H9 (cell line): ENCODE measurements around the gene RAI14. TPM values are rescaled to one million over a fixed set of nuclear protein-coding genes. Genes with fewer than 3 reads are reported as not detected.

Experiments used
- DNase-seq: peaks from one replicate; pipeline ENCODE4 v3.0.0-alpha.2; 2017
- H2AFZ ChIP-seq: one replicate; pipeline ENCODE4 v1.6.1; 2013; ENCODE audit warnings: mild to moderate bottlenecking, low read length, control low read depth, moderate library complexity
- H2AK5ac ChIP-seq: 2 replicates; pipeline ENCODE4 v1.6.1; 2013; ENCODE audit warnings: low read length, control low read depth, mixed read lengths; ENCODE audit not compliant: insufficient read length
- H2BK120ac ChIP-seq: one replicate; pipeline ENCODE4 v1.6.1; 2013; ENCODE audit warnings: low read depth, mild to moderate bottlenecking, low read length, control low read depth, inconsistent platforms; ENCODE audit not compliant: poor library complexity, severe bottlenecking
- H2BK12ac ChIP-seq: 2 replicates; pipeline ENCODE4 v1.6.1; 2013; ENCODE audit warnings: low read length, control low read depth, mixed read lengths, low read depth; ENCODE audit not compliant: insufficient read length
- H2BK15ac ChIP-seq: 2 replicates; pipeline ENCODE4 v1.6.1; 2013; ENCODE audit warnings: low read depth, low read length, control low read depth
- H2BK20ac ChIP-seq: one replicate; pipeline ENCODE4 v1.6.1; 2013; ENCODE audit warnings: low read depth, mild to moderate bottlenecking, low read length, control low read depth, inconsistent platforms; ENCODE audit not compliant: poor library complexity, severe bottlenecking
- H2BK5ac ChIP-seq: 2 replicates; pipeline ENCODE4 v1.6.1; 2013; ENCODE audit warnings: low read length, control low read depth, mixed read lengths; ENCODE audit not compliant: insufficient read length
- H3K14ac ChIP-seq: 2 replicates; pipeline ENCODE4 v1.6.1; 2013; ENCODE audit warnings: low read length, control low read depth; ENCODE audit not compliant: insufficient read depth
- H3K18ac ChIP-seq: 2 replicates; pipeline ENCODE4 v1.6.1; 2013; ENCODE audit warnings: low read depth, mild to moderate bottlenecking, mixed read lengths, low read length, control low read depth; ENCODE audit not compliant: insufficient read length
- H3K23ac ChIP-seq: 2 replicates; pipeline ENCODE4 v1.6.1; 2013; ENCODE audit warnings: low read length, control low read depth, mixed read lengths, low read depth; ENCODE audit not compliant: insufficient read length
- H3K23me2 ChIP-seq: 2 replicates; pipeline ENCODE4 v1.6.1; 2013; ENCODE audit warnings: low read depth, mild to moderate bottlenecking, mixed read lengths, low read length, control low read depth; ENCODE audit not compliant: insufficient read length, poor library complexity, severe bottlenecking
- H3K27ac ChIP-seq: 2 replicates; pipeline ENCODE4 v1.5.1; 2013; ENCODE audit warnings: low read length, control low read depth, mixed read lengths, low read depth; ENCODE audit not compliant: insufficient read length
- H3K27me3 ChIP-seq: 2 replicates; pipeline ENCODE4 v1.6.1; 2013; ENCODE audit warnings: low read length, control low read depth, inconsistent platforms; ENCODE audit not compliant: insufficient read depth
- H3K4ac ChIP-seq: 2 replicates; pipeline ENCODE4 v1.6.1; 2013; ENCODE audit warnings: low read depth, mild to moderate bottlenecking, control low read depth, inconsistent platforms, low read length, moderate library complexity
- H3K4me1 ChIP-seq: 2 replicates; pipeline ENCODE4 v1.6.1; 2013; ENCODE audit warnings: low read length, control low read depth, inconsistent platforms; ENCODE audit not compliant: insufficient read depth
- H3K4me2 ChIP-seq: 2 replicates; pipeline ENCODE4 v1.6.1; 2013; ENCODE audit warnings: low read length, control low read depth, mixed read lengths; ENCODE audit not compliant: insufficient read length, insufficient read depth
- H3K56ac ChIP-seq: 2 replicates; pipeline ENCODE4 v1.6.1; 2013; ENCODE audit warnings: low read depth, mild to moderate bottlenecking, mixed read lengths, low read length, control low read depth; ENCODE audit not compliant: insufficient read length
- H3K79me1 ChIP-seq: 2 replicates; pipeline ENCODE4 v1.6.1; 2013; ENCODE audit warnings: low read depth, mild to moderate bottlenecking, moderate library complexity, low read length, control low read depth, inconsistent platforms; ENCODE audit not compliant: insufficient read depth, poor library complexity, severe bottlenecking
- H3K79me2 ChIP-seq: 2 replicates; pipeline ENCODE4 v1.6.1; 2013; ENCODE audit warnings: low read length, control low read depth, inconsistent platforms; ENCODE audit not compliant: insufficient read depth
- H3K9ac ChIP-seq: 2 replicates; pipeline ENCODE4 v1.6.1; 2013; ENCODE audit warnings: low read length, control low read depth, mixed read lengths; ENCODE audit not compliant: insufficient read length; ENCODE audit errors: extremely low read depth
- H3K9me3 ChIP-seq: one replicate; pipeline ENCODE4 v1.6.1; 2013; ENCODE audit warnings: low read depth, low read length, inconsistent platforms; ENCODE audit not compliant: control insufficient read depth
- H3T11ph ChIP-seq: one replicate; pipeline ENCODE4 v1.6.1; 2013; ENCODE audit warnings: mild to moderate bottlenecking, low read length, control low read depth, inconsistent platforms
- H4K20me1 ChIP-seq: one replicate; pipeline ENCODE4 v1.6.1; 2013; ENCODE audit not compliant: control insufficient read depth, insufficient read length, insufficient read depth
- H4K5ac ChIP-seq: 2 replicates; pipeline ENCODE4 v1.6.1; 2013; ENCODE audit warnings: low read depth, mild to moderate bottlenecking, mixed read lengths, low read length, control low read depth; ENCODE audit not compliant: insufficient read length
- H4K8ac ChIP-seq: replicated peaks from 2 replicates; pipeline ENCODE4 v1.6.1; 2013; ENCODE audit warnings: low read length, control low read depth, mixed read lengths, low read depth; ENCODE audit not compliant: insufficient read length
- H4K91ac ChIP-seq: 2 replicates; pipeline ENCODE4 v1.6.1; 2013; ENCODE audit warnings: low read depth, mild to moderate bottlenecking, moderate library complexity, mixed read lengths, low read length, control low read depth; ENCODE audit not compliant: insufficient read length
- H3K27ac Mint-ChIP-seq, 3 experiments: 2 replicates in 2 of 3; 3 replicates in 1 of 3; pipeline ENCODE4 v1.8.0; 2020 to 2021; ENCODE audit warnings: mixed read lengths in 3 of 3, mild to moderate bottlenecking in 1 of 3, moderate library complexity in 1 of 3
- H3K27me3 Mint-ChIP-seq: 2 replicates; pipeline ENCODE4 v1.8.0; 2021; ENCODE audit warnings: low read depth, mild to moderate bottlenecking, moderate library complexity, mixed read lengths
- H3K36me3 Mint-ChIP-seq, 3 experiments: 2 replicates in 2 of 3; 3 replicates in 1 of 3; pipeline ENCODE4 v1.8.0; 2020 to 2021; ENCODE audit warnings: low read depth in 3 of 3, mixed read lengths in 3 of 3; ENCODE audit not compliant: insufficient read depth in 1 of 3
- H3K4me1 Mint-ChIP-seq, 2 experiments: 2 replicates each; pipeline ENCODE4 v1.8.0; 2020; ENCODE audit warnings: mixed read lengths in 2 of 2
- H3K4me3 Mint-ChIP-seq, 2 experiments: 2 replicates in 1 of 2; 3 replicates in 1 of 2; pipeline ENCODE4 v1.8.0; 2020 to 2021; ENCODE audit warnings: mild to moderate bottlenecking in 2 of 2, mixed read lengths in 2 of 2, moderate library complexity in 1 of 2
- H3K9me3 Mint-ChIP-seq, 2 experiments: 2 replicates in 1 of 2; 3 replicates in 1 of 2; pipeline ENCODE4 v1.8.0; 2020; ENCODE audit warnings: mild to moderate bottlenecking in 2 of 2, mixed read lengths in 2 of 2, moderate library complexity in 1 of 2
- CTCF ChIP-seq: fragments of 200-600 bp; sonication (generic); conservative IDR thresholded peaks from 3 replicates; pipeline ENCODE4 v1.8.0; 2021; ENCODE audit warnings: antibody characterized with exemption, mild to moderate bottlenecking
- WGBS: extraction: QIAGEN DNeasy Blood & Tissue Kit; methylation state at CpG from one replicate; pipeline ENCODE4 v1.1.7; 2013; ENCODE audit warnings: missing lambda C conversion rate, low lambda C conversion rate, mixed read lengths; ENCODE audit not compliant: insufficient read length; ENCODE audit errors: extremely low coverage; 5-methylcytosine and 5-hydroxymethylcytosine counted together
- total RNA-seq: library from RNA; stranded (reverse); gene quantifications from 2 replicates; pipeline ENCODE4 v1.2.1, GENCODE V29; 2021

The RAI14 gene
- total RNA-seq, 1 experiment from 2014 or later: 127 TPM

GRCh38 chr5:34740389-34740806, 84.3 kb downstream of the RAI14 start:
- Histone ChIP-seq H3K18ac (no peak overlapping the region), H3K9ac (no peak overlapping the region), H3K27ac (no peak overlapping the region), H3K23ac (no peak overlapping the region), H3K14ac (no peak overlapping the region), H3K4me2 (no peak overlapping the region), H2BK15ac (no peak overlapping the region), H3K79me1 (peaks cover 6% of the 10 kb centered on the region), H2AK5ac (no peak overlapping the region), H3K23me2 (no peaks in the 10 kb centered on the region), H3K4ac (no peak overlapping the region), H3K56ac (no peak overlapping the region), H4K8ac (no peak overlapping the region), H2BK5ac (no peak overlapping the region), H3K4me1 (peaks cover 2% of the 10 kb centered on the region; the same call in 1 of the 2 replicates), H2BK12ac (no peak overlapping the region), H3K27me3 (no peaks in the 10 kb centered on the region), H2BK120ac (no peak overlapping the region), H4K5ac (no peak overlapping the region), H4K20me1 (no peaks in the 10 kb centered on the region), H3K9me3 (no peaks in the 10 kb centered on the region), H4K91ac (no peak overlapping the region), H2AFZ (no peak overlapping the region), H2BK20ac (no peak overlapping the region), H3T11ph (no peak overlapping the region), H3K79me2 (peaks cover 18% of the 10 kb centered on the region; the same call in 1 of the 2 replicates)
- Mint-ChIP-seq H3K9me3 (no peaks in the 10 kb centered on the region), H3K27ac (peak overlapping the region in 1 of 3 experiments; percentile 81; a peak in 1 of 7 replicates), H3K4me1 (peaks cover 20 to 38% of the 10 kb centered on the region in 2 experiments), H3K4me3 (no peak overlapping the region), H3K36me3 (peaks cover 0 to 11% (median 0%) of the 10 kb centered on the region in 3 experiments; a peak in 4 of 7 replicates), H3K27me3 (no peaks in the 10 kb centered on the region)
- no peak for DNase-seq
- no CpG with 5 or more reads among the region's 3 CpGs for WGBS
- TF ChIP-seq CTCF: no peak
